Measurements from ENCODE around the gene MACROH2A1. TPM values are rescaled to one million over a fixed set of nuclear protein-coding genes. Genes with fewer than 3 reads are reported as not detected.

MACROH2A1 gene
- total RNA-seq, 2 donors from 2014 or later: 90.2 to 166 TPM

- DNase-seq (ENCODE audit: low spot score in 2 of 2) (no peak), ATAC-seq (no peak)
- Mint-ChIP-seq H3K27ac (peak overlapping the region in 1 of 2 donors; percentile 44), H3K9me3 (no peaks in the 10 kb centered on the region), H3K36me3 (no peaks in the 10 kb centered on the region)
Observed at GRCh38 chr5:135308752-135309151, 90.3 kb downstream of the MACROH2A1 start.

- ATAC-seq (peak; percentile 55 to 76), DNase-seq (ENCODE audit: low spot score in 2 of 2) (no peak)
- H3K9me3 Mint-ChIP-seq: no peaks in the 10 kb centered on the region
- H3K27ac Mint-ChIP-seq: no peak overlapping the region
- H3K36me3 Mint-ChIP-seq: no peaks in the 10 kb centered on the region
Observed at GRCh38 chr5:135308245-135308644, 90.8 kb downstream of the MACROH2A1 start.

- DNase-seq (ENCODE audit: low spot score in 2 of 2): no peak
- H3K36me3 Mint-ChIP-seq: no peaks in the 10 kb centered on the region
- H3K27ac Mint-ChIP-seq: no peak overlapping the region
Observed at GRCh38 chr5:135307143-135307903, 91.7 kb downstream of the MACROH2A1 start.

GRCh38 chr5:135306557-135306956 lies 92.5 kb downstream of the MACROH2A1 start:
- DNase-seq (ENCODE audit: low spot score in 2 of 2): no peak
- Mint-ChIP-seq H3K27ac (peak overlapping the region in 1 of 2 donors; percentile 18), H3K36me3 (no peaks in the 10 kb centered on the region), H3K9me3 (no peaks in the 10 kb centered on the region)
- ATAC-seq: no peak

More at GRCh38 chr5:135307143-135307903, 91.7 kb downstream of the MACROH2A1 start:
- ATAC-seq: no peak
- no peaks in the 10 kb centered on the region for H3K9me3 Mint-ChIP-seq

GRCh38 chr5:135304352-135305221 lies 94.4 kb downstream of the MACROH2A1 start:
- Mint-ChIP-seq H3K36me3 (no peaks in the 10 kb centered on the region), H3K27ac (peak overlapping the region in 1 of 2 donors; percentile 77), H3K9me3 (no peaks in the 10 kb centered on the region)
- ATAC-seq (no peak), DNase-seq (ENCODE audit: low spot score in 2 of 2) (no peak)

GRCh38 chr5:135303582-135304173 lies 95.4 kb downstream of the MACROH2A1 start:
- ATAC-seq (no peak), DNase-seq (ENCODE audit: low spot score in 2 of 2) (no peak)
- Mint-ChIP-seq H3K9me3 (no peaks in the 10 kb centered on the region), H3K27ac (no peak overlapping the region), H3K36me3 (no peaks in the 10 kb centered on the region)

- ATAC-seq (no peak), DNase-seq (ENCODE audit: low spot score in 2 of 2) (no peak)
- H3K9me3 Mint-ChIP-seq: no peaks in the 10 kb centered on the region
- H3K27ac Mint-ChIP-seq: no peak overlapping the region
- no peaks in the 10 kb centered on the region for H3K36me3 Mint-ChIP-seq
Observed at GRCh38 chr5:135296900-135297816, 101.9 kb downstream of the MACROH2A1 start.

- H3K27ac Mint-ChIP-seq: no peak overlapping the region
- H3K36me3 Mint-ChIP-seq: no peaks in the 10 kb centered on the region
- ATAC-seq (no peak), DNase-seq (ENCODE audit: low spot score in 2 of 2) (no peak)
- no peaks in the 10 kb centered on the region for H3K9me3 Mint-ChIP-seq
Observed at GRCh38 chr5:135295852-135296251, 103.2 kb downstream of the MACROH2A1 start.

GRCh38 chr5:135294793-135295192 lies 104.2 kb downstream of the MACROH2A1 start:
- no peaks in the 10 kb centered on the region for H3K9me3 Mint-ChIP-seq

GRCh38 chr5:135289651-135290050 lies 109.4 kb downstream of the MACROH2A1 start:
- Mint-ChIP-seq H3K27ac (no peak overlapping the region), H3K36me3 (no peaks in the 10 kb centered on the region), H3K9me3 (peaks cover 0 to 6% of the 10 kb centered on the region in 2 donors)
- DNase-seq (ENCODE audit: low spot score in 2 of 2) (no peak), ATAC-seq (no peak)

More at GRCh38 chr5:135294793-135295192, 104.2 kb downstream of the MACROH2A1 start:
- DNase-seq (ENCODE audit: low spot score in 2 of 2) (no peak), ATAC-seq (no peak)
- H3K27ac Mint-ChIP-seq: no peak overlapping the region
- no peaks in the 10 kb centered on the region for H3K36me3 Mint-ChIP-seq

- Mint-ChIP-seq H3K36me3 (no peaks in the 10 kb centered on the region), H3K27ac (no peak overlapping the region), H3K9me3 (peaks cover 0 to 6% of the 10 kb centered on the region in 2 donors)
- DNase-seq (ENCODE audit: low spot score in 2 of 2) (no peak), ATAC-seq (no peak)
Observed at GRCh38 chr5:135287551-135287950, 111.5 kb downstream of the MACROH2A1 start.

Other genes starting within 250 kb of the MACROH2A1 start
- gene DCANP1, start 48.1 kb upstream of the MACROH2A1 start, total RNA-seq: not detected
- gene TIFAB, start 53.1 kb upstream of the MACROH2A1 start, total RNA-seq: not detected
- gene NEUROG1, start 136.7 kb upstream of the MACROH2A1 start, total RNA-seq: not detected
- not detected for gene CXCL14, start 179.8 kb upstream of the MACROH2A1 start, total RNA-seq

Data from activated naive CD4-positive, alpha-beta T cell treated with anti-CD3 and anti-CD28 coated beads, Interleukin-2, amount 50 U/mL, for 72 hours (primary cell).